ENCODE measurements around the gene UMODL1. TPM values are rescaled to one million over a fixed set of nuclear protein-coding genes. Genes with fewer than 3 reads are reported as not detected.

The UMODL1 gene
- total and polyA plus RNA-seq, 4 donors = 0.10 to 0.28 (median 0.14) TPM; not detected in 1

GRCh38 chr21:42147386-42148020 is 76.4 kb downstream of the UMODL1 start:
- H3K27ac ChIP-seq (ENCODE audit: low read depth in 1 of 2, low read length in 1 of 2) = no peak overlapping the region
- H3K4me3 ChIP-seq = no peak overlapping the region
- DNase-seq (no peak), ATAC-seq (ENCODE audit: insufficient read depth, low FRiP score) (no peak)
- H3K9ac ChIP-seq (ENCODE audit: insufficient read depth in 1 of 2, low read length in 2 of 2) = no peak overlapping the region
- TF ChIP-seq CTCF (IDR thresholded peaks at IDR 0.05; ENCODE audit: control extremely low read depth, extremely low read depth) = no peak
- H3K9me3 ChIP-seq (ENCODE audit: control insufficient read depth in 4 of 4, insufficient read depth in 3 of 4, low read length in 3 of 4) = no peaks in the 10 kb centered on the region
- H3K4me1 ChIP-seq (ENCODE audit: control insufficient read depth in 5 of 5, insufficient read depth in 5 of 5, low read length in 5 of 5) = peaks cover 0 to 19% (median 6%) of the 10 kb centered on the region in 5 donors
- WGBS, 2 donors = 87 to 88% methylated on average over 13 of the region's 13 CpGs
- no peaks in the 10 kb centered on the region for H3K36me3 ChIP-seq (ENCODE audit: control insufficient read depth in 4 of 4, insufficient read depth in 4 of 4, low read length in 4 of 4)
- H3K27me3 ChIP-seq (ENCODE audit: control insufficient read depth in 3 of 3, insufficient read depth in 3 of 3, low read length in 2 of 3) = no peaks in the 10 kb centered on the region

GRCh38 chr21:42148097-42148496 is 77.0 kb downstream of the UMODL1 start:
- Histone ChIP-seq H3K9me3 (ENCODE audit: control insufficient read depth in 4 of 4, insufficient read depth in 3 of 4, low read length in 3 of 4) (no peaks in the 10 kb centered on the region), H3K36me3 (ENCODE audit: control insufficient read depth in 4 of 4, insufficient read depth in 4 of 4, low read length in 4 of 4) (no peaks in the 10 kb centered on the region), H3K4me3 (no peak overlapping the region), H3K27ac (ENCODE audit: low read depth in 1 of 2, low read length in 1 of 2) (no peak overlapping the region), H3K27me3 (ENCODE audit: control insufficient read depth in 3 of 3, insufficient read depth in 3 of 3, low read length in 2 of 3) (no peaks in the 10 kb centered on the region), H3K9ac (ENCODE audit: insufficient read depth in 1 of 2, low read length in 2 of 2) (no peak overlapping the region), H3K4me1 (ENCODE audit: control insufficient read depth in 5 of 5, insufficient read depth in 5 of 5, low read length in 5 of 5) (peaks cover 0 to 25% (median 6%) of the 10 kb centered on the region in 5 donors)
- DNase-seq (no peak), ATAC-seq (ENCODE audit: insufficient read depth, low FRiP score) (no peak)
- 43 to 58% methylated on average over 2 of the region's 2 CpGs for WGBS, 2 donors
- TF ChIP-seq CTCF (IDR thresholded peaks at IDR 0.05; ENCODE audit: control extremely low read depth, extremely low read depth) = no peak

- Histone ChIP-seq H3K4me3 (no peak overlapping the region), H3K27ac (ENCODE audit: low read depth in 1 of 2, low read length in 1 of 2) (no peak overlapping the region), H3K4me1 (ENCODE audit: control insufficient read depth in 5 of 5, insufficient read depth in 5 of 5, low read length in 5 of 5) (peaks cover 0 to 28% (median 6%) of the 10 kb centered on the region in 5 donors), H3K9me3 (ENCODE audit: control insufficient read depth in 4 of 4, insufficient read depth in 3 of 4, low read length in 3 of 4) (no peaks in the 10 kb centered on the region), H3K36me3 (ENCODE audit: control insufficient read depth in 4 of 4, insufficient read depth in 4 of 4, low read length in 4 of 4) (no peaks in the 10 kb centered on the region), H3K27me3 (ENCODE audit: control insufficient read depth in 3 of 3, insufficient read depth in 3 of 3, low read length in 2 of 3) (no peaks in the 10 kb centered on the region), H3K9ac (ENCODE audit: insufficient read depth in 1 of 2, low read length in 2 of 2) (no peak overlapping the region)
- ATAC-seq (ENCODE audit: insufficient read depth, low FRiP score) (no peak), DNase-seq (no peak)
- WGBS, 2 donors = 96 to 97% methylated on average over 3 of the region's 3 CpGs
- no peak for TF ChIP-seq CTCF (IDR thresholded peaks at IDR 0.05; ENCODE audit: control extremely low read depth, extremely low read depth)
Measured at GRCh38 chr21:42148584-42148983, 77.5 kb downstream of the UMODL1 start.

Measured in lung (tissue), 12 donors.